ENCODE results near the gene TIMM44.

Gene TIMM44

DNA sequence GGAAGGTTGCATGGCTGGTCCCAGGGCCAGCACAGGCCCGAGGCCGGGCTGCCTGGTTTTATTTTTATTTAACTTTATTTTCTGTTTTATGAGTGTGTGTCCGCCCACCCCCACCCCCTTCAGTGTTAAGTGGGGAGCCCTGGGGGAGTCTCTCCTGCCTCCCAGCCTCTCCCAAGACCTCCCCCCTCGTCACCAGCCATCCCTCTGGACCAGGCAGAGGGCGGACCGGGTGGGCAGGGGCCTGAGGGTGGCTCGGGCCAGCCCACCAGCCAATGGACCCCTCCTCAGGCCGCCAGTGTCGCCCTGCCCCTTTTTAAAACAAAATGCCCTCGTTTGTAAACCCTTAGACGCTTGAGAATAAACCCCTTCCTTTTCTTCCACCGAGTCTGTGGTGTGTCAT is 29.4 kb downstream of the TIMM44 start:
- DNase-seq (ENCODE audit: low spot score) = no peak

DNA sequence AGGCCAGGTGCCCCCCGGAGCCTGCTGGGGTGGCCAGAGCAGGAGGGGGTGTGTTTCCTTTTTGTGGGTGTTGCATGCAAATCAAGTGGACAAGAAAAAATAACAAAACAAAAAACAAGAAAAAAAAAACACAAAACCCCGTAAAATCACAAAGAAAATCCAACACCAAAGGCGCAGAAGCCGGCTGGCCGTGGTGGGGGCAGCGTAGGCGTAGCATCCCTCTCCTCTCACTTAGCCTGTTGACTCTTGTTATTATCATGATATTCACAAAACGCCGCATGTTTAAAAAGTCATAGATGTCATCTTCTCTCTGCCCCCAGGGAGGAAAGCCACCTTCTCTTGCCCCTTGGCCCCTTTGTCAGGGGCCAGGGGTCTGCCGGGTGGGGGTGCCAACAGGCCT is 29.8 kb downstream of the TIMM44 start:
- no peak for DNase-seq (ENCODE audit: low spot score)

DNA sequence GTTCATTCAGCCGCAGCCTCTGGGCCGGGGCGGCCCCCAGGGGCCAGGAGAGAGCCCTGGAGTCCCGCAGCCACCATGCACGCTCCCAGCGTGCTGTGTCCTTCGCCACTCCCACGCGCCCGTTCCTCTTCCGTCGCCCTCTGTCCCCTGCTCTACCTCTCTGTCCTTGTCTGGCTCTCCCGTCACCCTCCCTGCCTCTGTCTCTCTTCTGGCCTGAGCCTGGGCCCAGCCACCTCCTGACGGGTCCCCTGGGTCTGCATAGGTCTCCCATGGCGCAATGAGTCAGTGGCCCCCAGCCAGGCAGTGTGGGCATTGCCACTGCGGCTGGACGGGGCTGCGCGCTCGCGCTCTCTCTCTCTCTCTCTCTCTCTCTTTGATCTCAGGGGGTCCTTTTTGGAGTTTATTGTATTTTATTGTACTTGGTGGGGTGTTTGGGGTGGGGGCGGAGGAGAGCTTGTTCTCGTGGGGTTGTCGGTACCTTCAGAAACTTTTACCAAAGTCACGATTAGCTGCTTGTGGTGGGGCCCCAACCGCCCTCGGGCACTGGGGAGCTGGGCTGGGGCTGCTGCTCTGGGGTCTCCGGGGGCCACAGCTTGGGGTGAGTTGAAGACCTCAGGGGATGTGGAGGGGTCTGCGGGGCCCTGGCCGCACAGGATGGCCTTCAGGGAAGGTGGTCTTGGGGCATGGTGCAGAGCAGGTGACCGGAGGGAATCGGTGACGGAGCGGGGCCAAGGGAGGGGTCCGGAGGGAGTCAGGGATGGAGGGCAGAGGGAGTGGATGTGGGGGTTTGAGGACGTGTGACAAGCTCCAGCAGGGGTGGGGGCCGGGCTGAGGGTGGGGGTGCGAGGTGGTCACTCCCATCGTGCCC is 30.5 kb downstream of the TIMM44 start:
- DNase-seq (ENCODE audit: low spot score) = no peak

DNA sequence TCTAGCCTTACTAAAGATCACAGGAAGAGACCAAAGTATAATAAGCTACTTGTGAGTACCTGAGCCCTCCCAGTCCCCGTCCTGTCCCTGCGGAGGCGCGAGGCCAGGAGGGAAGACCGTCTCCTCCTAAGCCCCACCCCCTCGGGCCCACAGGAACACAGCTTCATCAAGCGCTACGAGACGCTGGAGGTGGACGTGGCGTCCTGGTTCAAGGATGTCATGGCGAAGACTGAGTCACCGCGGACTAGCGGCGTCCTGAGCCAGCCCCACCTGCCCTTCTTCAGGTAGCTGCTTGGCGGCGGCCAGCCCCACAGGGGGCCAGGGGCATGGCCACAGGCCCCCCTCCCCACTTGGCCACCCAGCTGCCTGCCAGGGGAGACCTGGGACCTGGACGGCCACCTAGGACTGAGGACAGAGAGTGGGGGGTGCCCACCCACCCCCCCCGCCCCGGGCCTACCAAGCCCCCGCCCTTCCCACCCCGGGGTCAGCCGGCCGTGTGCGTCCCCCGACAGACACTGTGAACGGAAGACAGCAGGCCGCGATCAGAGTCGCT is 31.2 kb downstream of the TIMM44 start:
- DNase-seq (ENCODE audit: low spot score) = no peak

DNA sequence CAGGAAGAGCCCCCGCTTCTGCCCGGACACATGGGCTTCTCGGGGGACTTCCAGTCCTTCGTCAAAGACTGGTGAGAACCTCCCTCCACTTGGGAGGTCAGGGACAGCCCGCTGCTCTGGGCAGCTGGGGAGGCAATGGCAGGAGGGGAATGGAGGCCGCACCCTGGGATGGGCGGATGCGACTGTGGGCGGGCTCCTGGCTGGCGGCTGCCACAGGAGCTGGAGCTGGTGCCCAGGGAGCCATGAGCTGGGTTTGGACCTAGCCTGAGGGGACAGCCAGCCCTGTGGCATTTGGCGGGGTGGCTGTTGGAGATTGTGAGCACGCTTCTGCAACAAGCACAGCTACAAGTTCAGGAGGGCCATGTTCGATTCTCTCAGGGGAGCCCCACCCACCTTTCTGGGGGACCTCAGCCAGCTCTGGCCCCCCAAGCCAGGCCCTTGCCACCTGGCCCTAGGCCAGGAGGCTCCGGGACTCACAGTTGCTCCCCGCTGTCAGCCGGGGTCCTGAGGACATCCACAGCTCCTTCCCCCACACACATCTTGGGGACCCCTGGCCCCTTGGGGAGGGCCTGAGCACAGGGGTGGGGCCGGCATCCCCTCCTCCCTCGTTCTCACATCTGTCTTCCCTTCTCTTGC is 31.8 kb downstream of the TIMM44 start:
- DNase-seq (ENCODE audit: low spot score) = no peak

DNA sequence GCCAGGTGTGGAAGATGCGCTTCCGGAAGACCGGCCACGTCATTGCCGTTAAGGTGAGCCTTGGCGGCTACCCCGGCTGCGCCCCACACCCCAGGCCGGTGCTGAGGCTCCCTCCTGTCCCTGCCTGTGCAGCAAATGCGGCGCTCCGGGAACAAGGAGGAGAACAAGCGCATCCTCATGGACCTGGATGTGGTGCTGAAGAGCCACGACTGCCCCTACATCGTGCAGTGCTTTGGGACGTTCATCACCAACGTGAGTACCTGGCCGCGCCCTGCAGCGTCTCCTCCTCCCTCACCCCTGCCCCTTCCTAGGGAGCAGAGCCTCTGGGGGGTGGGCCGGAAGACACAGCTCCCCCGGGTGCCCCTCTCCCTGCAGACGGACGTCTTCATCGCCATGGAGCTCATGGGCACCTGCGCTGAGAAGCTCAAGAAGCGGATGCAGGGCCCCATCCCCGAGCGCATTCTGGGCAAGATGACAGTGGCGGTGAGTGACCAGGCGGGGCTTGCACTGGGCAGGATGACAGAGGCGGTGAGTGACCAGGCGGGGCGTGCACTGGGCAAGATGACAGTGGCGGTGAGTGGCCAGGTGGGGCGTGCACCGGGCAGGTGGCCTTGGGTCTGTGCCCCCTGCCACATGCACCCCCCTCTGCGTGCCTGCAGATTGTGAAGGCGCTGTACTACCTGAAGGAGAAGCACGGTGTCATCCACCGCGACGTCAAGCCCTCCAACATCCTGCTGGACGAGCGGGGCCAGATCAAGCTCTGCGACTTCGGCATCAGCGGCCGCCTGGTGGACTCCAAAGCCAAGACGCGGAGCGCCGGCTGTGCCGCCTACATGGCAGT is 32.9 kb downstream of the TIMM44 start:
- no peak for DNase-seq (ENCODE audit: low spot score)

DNA sequence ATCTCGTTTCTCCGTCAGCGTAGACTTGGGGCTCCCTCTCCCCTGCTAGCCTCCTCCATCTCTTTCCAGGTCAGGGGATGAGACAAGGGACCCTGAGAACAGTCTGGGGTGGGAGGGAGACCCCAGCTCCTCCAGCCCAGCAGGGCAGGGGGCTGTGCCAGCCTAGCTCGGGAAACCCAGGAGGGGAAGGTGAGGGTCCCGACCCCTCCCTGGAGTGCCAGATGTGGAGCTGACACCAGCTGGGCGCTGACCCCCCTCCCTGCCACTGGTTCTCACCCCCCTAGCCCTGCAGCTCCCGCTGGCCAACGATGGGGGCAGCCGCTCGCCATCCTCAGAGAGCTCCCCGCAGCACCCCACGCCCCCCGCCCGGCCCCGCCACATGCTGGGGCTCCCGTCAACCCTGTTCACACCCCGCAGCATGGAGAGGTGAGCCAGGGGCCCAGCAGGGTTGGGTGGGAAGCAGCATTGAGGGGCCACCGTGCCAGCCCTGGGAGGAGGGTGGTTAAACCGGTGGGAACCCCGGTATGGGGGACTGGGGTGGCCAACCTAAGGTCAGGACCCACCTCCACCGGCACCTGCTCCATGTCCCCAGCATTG is 33.9 kb downstream of the TIMM44 start:
- DNase-seq (ENCODE audit: low spot score) = no peak

DNA sequence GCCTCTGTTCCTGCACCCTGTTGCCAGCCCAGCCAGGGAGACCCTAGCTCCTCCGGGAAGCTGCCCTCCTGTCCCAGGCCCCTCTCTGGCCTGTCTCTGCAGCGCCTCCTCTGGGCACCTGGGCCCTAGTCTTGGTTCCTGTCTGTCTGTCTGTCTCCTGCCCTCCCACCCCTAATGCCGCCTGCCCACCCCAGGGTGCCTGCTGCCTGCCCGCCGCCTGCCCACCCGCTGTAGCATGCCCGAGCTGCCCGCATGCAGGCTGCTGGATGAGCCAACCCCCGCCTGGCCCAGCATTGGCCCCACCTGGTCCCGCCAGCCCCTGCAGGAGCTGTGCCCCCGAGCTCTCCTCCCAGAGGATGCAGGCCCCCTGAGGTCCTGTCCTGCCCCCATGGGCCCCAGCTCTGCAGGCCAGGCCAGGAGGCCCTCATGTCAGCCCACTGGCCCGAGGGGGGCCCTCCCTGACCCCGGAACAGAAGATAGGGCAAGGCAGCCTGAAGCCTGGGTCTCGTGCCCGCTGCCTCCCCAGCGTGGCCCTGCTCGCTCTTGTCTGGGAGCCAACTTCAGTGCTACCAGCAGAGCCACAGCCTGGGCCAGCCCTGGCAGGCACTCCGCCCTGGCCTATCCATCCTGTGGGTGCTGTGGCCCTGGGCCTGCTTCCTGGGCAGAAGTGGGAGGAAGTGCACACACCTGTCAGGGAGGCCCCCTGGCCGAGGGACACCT is 34.6 kb downstream of the TIMM44 start:
- DNase-seq (ENCODE audit: low spot score) = no peak

DNA sequence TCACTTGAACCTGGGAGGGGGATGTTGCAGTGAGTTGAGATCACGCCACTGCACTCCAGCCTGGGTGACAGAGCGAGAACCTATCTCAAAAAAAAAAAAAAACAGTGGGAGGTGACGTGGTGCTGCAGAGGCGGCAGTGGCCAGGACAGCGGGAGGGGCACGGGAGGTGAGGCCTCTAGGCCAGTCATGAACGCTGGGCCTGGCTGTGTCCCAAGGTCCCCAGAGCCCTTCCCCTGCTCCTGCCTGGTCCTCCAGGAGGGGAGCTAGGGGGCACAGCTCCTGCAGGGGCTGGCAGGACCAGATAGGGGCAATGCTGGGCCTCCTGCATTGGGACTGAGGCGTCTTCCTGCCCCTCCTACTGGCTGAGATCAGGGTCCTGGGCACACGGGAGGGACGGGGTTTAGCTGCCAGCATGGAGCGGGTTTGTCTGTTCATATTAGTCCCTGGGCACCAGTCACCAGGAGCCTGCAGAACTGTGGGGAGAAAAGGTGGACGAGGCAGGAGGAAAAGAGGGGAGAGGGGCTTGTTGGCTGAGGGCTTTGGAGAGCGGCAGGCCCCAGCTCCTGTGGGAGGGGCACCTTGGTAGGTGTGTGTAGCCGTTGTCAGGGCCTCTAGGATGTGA is 35.3 kb downstream of the TIMM44 start:
- no peak for DNase-seq (ENCODE audit: low spot score)

DNA sequence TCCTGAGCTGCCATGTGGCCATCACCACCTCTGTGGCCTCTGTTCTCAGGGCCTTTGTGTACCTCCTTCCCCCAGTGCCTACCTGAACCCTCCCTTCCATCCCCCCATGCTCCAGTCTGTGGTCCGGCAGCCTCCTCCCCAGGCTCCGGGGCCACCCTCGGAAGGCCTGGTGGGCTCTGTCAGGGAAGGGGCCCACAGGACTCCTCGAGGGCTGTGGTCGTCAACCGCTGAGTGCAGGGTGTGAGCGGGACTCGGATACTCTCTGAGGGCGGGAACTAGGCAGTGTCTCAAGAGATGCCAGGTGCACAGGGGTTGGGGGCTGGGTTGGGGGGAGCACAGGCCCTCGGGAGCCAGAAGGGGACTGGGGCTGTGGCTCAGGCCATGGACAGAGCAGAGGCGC is 35.9 kb downstream of the TIMM44 start:
- no peak for DNase-seq (ENCODE audit: low spot score)

DNA sequence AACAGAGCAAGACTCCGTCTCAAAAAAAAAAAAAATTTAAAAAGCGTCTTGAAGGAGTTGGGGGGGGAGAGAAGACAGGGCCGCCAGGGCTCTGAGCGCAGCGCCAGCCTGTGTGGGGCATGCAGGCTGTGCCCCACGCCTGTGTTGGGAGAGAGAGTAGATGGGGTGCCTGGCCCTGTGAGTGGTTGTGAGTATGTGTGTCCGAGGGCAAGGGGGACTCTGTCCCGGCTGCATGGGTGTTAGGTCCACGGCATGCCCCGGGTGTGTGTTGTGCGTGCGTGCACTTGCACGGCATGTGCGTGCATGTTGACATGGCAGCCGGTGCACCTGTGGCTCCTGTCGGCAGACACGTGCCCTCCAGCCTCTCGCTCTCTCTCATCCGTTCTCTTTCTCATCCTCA is 36.3 kb downstream of the TIMM44 start:
- DNase-seq (ENCODE audit: low spot score) = no peak

DNA sequence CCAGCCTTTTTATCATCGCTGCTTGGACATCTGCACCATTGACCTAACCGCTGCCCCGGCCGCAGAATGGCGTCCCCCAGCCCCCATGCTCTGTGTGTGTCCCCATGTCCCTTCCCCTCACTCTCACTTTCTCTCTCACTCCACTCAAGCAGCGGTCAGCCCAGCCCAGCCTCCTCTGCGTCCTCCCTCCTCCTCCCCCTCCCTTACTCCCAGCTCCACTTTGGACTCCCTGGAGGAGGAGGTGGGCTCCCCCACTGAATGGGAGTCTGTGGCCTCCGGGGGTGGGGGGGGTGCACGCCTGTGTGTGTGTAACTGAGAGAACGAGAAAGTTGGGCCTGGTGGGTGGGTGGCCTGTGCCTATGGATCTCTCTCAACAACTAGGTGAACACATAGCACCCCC is 37.6 kb downstream of the TIMM44 start:
- no peak for DNase-seq (ENCODE audit: low spot score)

DNA sequence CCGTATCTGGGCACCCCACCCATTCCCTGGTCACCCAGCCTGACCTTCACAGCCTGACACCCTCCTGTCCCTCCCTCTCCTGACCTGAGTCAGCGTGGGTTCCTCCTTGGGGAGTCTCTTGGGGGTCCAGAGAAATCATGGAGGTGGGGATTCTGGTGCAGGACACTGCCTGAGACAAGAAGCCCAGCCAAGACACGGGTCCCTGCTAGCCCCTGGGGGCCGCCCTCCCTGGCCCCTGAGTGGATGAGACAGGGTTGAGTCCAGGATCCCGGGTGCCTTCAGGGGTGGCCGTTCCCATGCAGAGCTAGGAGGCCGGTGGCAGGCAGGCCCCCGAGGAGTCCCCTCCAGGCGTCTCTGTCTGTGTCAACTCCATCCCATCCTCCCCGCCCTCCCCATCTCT is 38.2 kb downstream of the TIMM44 start:
- no peak for DNase-seq (ENCODE audit: low spot score)

DNA sequence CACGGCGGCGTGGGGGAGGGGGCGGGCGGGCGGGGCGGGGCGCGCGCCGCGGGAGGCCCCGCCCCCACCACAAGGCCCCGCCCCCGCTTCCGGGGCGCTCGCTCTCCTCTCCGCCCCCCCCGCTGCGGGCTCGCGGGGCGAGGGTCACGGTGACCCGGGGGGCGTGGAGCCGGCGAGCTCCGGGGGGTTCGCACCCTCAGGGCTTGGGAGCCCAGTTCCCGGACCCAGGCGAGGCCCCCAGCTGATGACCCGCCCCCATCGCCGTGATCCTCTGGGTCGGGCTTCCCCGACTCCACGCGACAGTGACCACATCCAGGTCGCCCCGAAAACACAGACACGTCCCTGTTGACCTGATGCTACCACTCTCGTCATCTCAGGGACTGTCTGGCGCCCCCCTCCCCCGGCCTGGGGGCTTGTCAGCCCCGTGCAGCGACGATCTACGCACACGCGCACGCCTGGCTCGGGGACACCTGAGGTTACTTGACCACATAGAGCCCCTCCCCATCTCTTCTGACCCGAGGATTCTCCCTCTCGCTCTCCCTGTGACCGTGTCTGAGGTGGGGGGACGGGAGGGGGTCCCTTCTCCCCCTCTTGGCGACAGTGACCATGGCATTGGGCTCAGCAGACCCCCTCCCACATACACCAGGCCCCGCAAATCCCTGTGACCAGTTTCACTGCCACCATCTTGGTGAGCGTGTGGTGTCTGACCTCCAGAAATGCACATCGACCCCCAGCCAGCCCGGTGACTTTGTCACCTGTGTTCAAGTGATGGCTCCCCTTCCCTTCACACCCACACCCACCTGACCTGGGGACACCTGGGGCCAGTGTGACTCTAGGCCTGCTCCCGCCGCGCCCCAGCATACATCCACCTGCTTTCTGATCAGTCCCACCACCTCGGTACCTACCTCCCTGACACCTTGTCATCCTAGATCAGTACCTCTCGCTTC is 39.1 kb downstream of the TIMM44 start:
- DNase-seq (ENCODE audit: low spot score) = peak; percentile 55

DNA sequence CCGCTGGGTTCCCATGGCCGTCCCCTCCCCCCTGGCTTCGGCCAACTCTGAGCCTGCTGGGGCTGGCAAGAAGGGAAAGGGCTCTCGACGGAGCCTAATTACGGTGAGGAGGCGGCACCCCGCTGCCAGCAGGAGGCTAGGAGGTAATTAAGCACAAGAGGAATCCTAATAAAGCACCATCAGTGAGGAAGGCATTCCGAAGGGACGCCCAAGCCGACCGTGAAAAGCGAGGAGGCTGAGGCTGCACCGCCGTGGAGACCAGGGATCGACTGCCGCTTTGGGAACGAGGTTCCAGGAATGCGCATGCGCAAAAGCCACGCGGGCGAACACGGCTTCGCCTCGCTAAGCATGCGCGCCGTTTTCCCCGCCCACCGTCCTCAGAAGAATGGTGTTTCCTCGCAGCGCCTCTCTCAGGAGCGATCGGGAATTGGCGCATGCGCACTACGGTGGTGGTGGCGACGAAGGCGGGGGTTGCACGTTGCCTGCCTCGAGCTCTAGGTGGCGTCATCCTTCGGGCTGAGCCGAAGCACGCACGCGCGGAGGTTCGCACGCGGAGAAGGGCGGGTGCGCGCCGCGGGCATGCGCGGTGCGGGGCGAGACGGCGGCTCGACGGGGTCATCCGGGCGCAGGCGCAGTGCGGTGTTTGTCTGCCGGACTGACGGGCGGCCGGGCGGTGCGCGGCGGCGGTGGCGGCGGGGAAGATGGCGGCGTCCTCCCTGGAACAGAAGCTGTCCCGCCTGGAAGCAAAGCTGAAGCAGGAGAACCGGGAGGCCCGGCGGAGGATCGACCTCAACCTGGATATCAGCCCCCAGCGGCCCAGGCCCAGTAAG is 40.0 kb downstream of the TIMM44 start, which contains the start of gene MAP2K7:
MAP2K7 (plus strand) TSS at position 634 of the 830 bp plus-strand sequence; CDS start at position 702, 68 bp downstream.
- DNase-seq (ENCODE audit: low spot score) = peak; percentile 99

DNA sequence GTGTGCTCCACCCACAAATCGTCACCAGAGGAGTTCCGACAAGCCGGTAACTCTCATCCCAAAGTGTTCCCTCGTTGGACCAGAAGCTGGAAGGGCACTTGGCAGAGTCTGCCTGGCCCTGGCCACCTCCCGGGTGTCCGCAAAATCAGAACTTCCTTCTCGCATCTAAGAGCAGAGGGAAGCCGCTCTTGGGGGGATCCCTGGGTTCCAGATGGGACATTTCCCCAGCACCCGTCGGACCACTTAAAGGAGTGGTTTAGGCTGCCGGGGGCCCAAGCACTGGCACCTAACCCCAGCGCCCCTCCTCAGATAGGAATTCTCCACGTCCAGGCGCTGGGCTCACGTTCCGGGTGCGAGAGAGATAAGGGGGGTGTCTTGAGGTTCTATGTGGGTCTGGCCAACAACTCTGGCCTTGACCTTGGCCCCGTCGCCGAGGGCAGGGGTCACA is 40.6 kb downstream of the TIMM44 start:
- no peak for DNase-seq (ENCODE audit: low spot score)

DNA sequence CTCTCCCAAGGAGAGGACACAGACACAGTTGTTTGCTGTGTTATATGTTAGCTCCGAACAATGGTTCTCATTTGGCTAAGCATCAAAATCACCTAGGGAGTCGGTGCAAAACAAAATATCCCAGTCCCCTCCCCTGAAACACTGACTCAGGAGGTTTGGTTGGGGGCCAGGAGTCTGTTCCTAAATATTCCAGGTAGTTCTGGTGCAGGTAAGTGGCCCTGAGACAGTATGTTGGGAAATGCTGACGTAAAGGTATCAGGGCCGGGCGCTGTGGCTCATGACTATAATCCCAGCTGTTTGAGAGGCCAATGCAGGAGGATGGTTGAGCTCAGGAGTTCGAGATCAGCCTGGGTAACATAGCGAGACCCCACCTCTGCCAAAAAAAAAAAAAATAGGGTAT is 42.1 kb downstream of the TIMM44 start:
- no peak for DNase-seq (ENCODE audit: low spot score)

DNA sequence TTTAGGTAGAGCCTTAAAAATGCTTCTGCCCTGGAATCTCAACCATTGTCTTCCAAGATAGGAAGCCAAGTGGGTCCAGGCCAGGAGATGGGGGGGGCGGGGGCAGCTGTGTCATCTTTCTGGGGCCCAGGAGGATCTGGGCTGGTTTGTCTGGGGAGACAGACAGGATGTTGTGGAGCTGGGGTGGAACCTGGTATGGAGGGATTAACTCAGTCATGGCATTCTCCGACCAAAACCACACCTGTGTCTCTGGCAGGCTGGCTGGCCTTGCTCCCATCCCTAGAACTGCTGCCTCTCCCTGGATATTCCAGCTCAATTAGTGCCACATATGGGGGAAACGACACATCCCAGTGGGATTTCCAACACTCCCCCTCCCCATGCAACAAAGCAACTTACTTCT is 42.5 kb downstream of the TIMM44 start:
- no peak for DNase-seq (ENCODE audit: low spot score)

Measured in NAMALWA (cell line).